ENCODE results near the gene PHKG1.

GRCh38 chr7:56107954-56108258 lies 15.2 kb upstream of the PHKG1 start:
- no peak for TF ChIP-seq CTCF (IDR thresholded peaks at IDR 0.05; ENCODE audit: borderline replicate concordance, extremely low read depth, low read length, poor library complexity, severe bottlenecking)
- no peak for TF ChIP-seq EZH2 (IDR thresholded peaks at IDR 0.05; ENCODE audit: borderline replicate concordance, low read depth, low read length, severe bottlenecking)

Data from DND-41 (cell line).